Left lung (tissue), 10 donors: ENCODE measurements around the gene STT3A. TPM values are rescaled to one million over a fixed set of nuclear protein-coding genes. Genes with fewer than 3 reads are reported as not detected.

ENCODE experiments used
- ATAC-seq: fragments of 200-7000 bp; cut with Tn5 transposase; one replicate; pipeline ENCODE4 v1.9.1; 2020; ENCODE audit warnings: moderate library complexity
- DNase-seq, 4 donors: peaks; one replicate each; pipeline ENCODE4 v3.0.0-alpha.2; 2013 to 2020
- H3K27ac ChIP-seq, 2 donors: fragments of 200-600 bp; sonication (generic) in 1 of 2; one replicate each; pipeline versions ENCODE4 v1.5.0 to v1.8.0; 2020 to 2021
- H3K27me3 ChIP-seq, 2 donors: fragments of 200-600 bp; sonication (generic) in 1 of 2; one replicate each; pipeline versions ENCODE4 v1.5.0 to v1.8.0; 2020 to 2021
- H3K36me3 ChIP-seq, 2 donors: fragments of 200-600 bp; sonication (generic) in 1 of 2; one replicate each; pipeline versions ENCODE4 v1.5.0 to v1.8.0; 2020 to 2021
- H3K4me1 ChIP-seq, 2 donors: fragments of 200-600 bp; one replicate each; pipeline ENCODE4 v1.8.0; 2021
- H3K4me3 ChIP-seq, 2 donors: fragments of 200-600 bp; sonication (generic) in 1 of 2; one replicate each; pipeline versions ENCODE4 v1.5.0 to v1.8.0; 2020 to 2021; ENCODE audit warnings: mild to moderate bottlenecking in 1 of 2
- H3K9me3 ChIP-seq, 2 donors: fragments of 200-600 bp; sonication (generic) in 1 of 2; one replicate each; pipeline versions ENCODE4 v1.5.0 to v1.8.0; 2020 to 2021
- CTCF ChIP-seq, 2 donors: fragments of 200-600 bp; sonication (generic) in 1 of 2; IDR thresholded peaks; one replicate each; pipeline versions ENCODE4 v1.5.0 to v1.8.0; 2021; ENCODE audit warnings: antibody characterized with exemption in 2 of 2
- intact Hi-C, 2 donors: fragments of 100-400 bp; cut with DNase I; formaldehyde crosslinking; loops; one replicate each; pipeline versions ENCODE4 v1.11.2 to v1.14.2; 2022
- polyA plus RNA-seq, 6 donors: library from polyadenylated mRNA; unstranded; fragments of 120-200 nt; gene quantifications; one replicate each; pipeline ENCODE4 v1.2.1, GENCODE V29; 2013; ENCODE audit not compliant: insufficient read length in 6 of 6
- total RNA-seq, 2 donors: library from RNA; stranded (reverse); fragmentation: NEBNext Ultra II Directional; extraction: Animal tissue kit (Norgen Biotek cat#: 25700); gene quantifications; one replicate each; pipeline ENCODE4 v1.2.1, GENCODE V29; 2021
- donor health status: DM: no; HTN: yes; CAD: no.
- donor health status: DM: no; HTN: no; CAD: no.

The STT3A gene
- total and polyA plus RNA-seq, 8 donors, result 153 to 210 (median 192) TPM

GRCh38 chr11:125553357-125553756, 39.3 kb upstream of the STT3A start:
- no peaks in the 10 kb centered on the region for H3K4me1 ChIP-seq
- TF ChIP-seq CTCF (IDR thresholded peaks at IDR 0.05), result no peak
- ATAC-seq (no peak), DNase-seq (no peak)
- intact Hi-C loops, result no loop called here
- H3K4me3 ChIP-seq, result no peak overlapping the region
- no peaks in the 10 kb centered on the region for H3K36me3 ChIP-seq
- peaks cover 0 to 42% of the 10 kb centered on the region in 2 donors for H3K9me3 ChIP-seq
- no peak overlapping the region for H3K27ac ChIP-seq
- no peaks in the 10 kb centered on the region for H3K27me3 ChIP-seq

- ATAC-seq (no peak), DNase-seq (no peak)
- H3K9me3 ChIP-seq, result peaks cover 0 to 42% of the 10 kb centered on the region in 2 donors
- no peaks in the 10 kb centered on the region for H3K36me3 ChIP-seq
- no peak for TF ChIP-seq CTCF (IDR thresholded peaks at IDR 0.05)
- no peak overlapping the region for H3K27ac ChIP-seq
- intact Hi-C loops, result no loop called here
- H3K4me1 ChIP-seq, result no peaks in the 10 kb centered on the region
- H3K27me3 ChIP-seq, result no peaks in the 10 kb centered on the region
- no peak overlapping the region for H3K4me3 ChIP-seq
Observed at GRCh38 chr11:125554038-125554437, 38.6 kb upstream of the STT3A start.

- Histone ChIP-seq H3K9me3 (peaks cover 0 to 1% of the 10 kb centered on the region in 2 donors), H3K27ac (no peak overlapping the region), H3K4me3 (no peak overlapping the region), H3K4me1 (no peaks in the 10 kb centered on the region), H3K36me3 (no peaks in the 10 kb centered on the region), H3K27me3 (no peaks in the 10 kb centered on the region)
- ATAC-seq (no peak), DNase-seq (no peak)
- TF ChIP-seq CTCF (IDR thresholded peaks at IDR 0.05), result no peak
- intact Hi-C loops, result no loop called here
Observed at GRCh38 chr11:125559888-125560287, 32.8 kb upstream of the STT3A start.

- DNase-seq (no peak), ATAC-seq (no peak)
- H3K27me3 ChIP-seq, result no peaks in the 10 kb centered on the region
- TF ChIP-seq CTCF (IDR thresholded peaks at IDR 0.05), result no peak
- H3K9me3 ChIP-seq, result no peaks in the 10 kb centered on the region
- H3K4me3 ChIP-seq, result no peak overlapping the region
- no peaks in the 10 kb centered on the region for H3K36me3 ChIP-seq
- H3K4me1 ChIP-seq, result no peaks in the 10 kb centered on the region
- H3K27ac ChIP-seq, result no peak overlapping the region
- intact Hi-C loops, result no loop called here
Observed at GRCh38 chr11:125561924-125562323, 30.7 kb upstream of the STT3A start.

- DNase-seq (no peak), ATAC-seq (no peak)
- H3K4me1 ChIP-seq, result no peaks in the 10 kb centered on the region
- no peak overlapping the region for H3K4me3 ChIP-seq
- H3K9me3 ChIP-seq, result no peaks in the 10 kb centered on the region
- H3K27me3 ChIP-seq, result no peaks in the 10 kb centered on the region
- intact Hi-C loops, result no loop called here
- TF ChIP-seq CTCF (IDR thresholded peaks at IDR 0.05), result no peak
- H3K36me3 ChIP-seq, result no peaks in the 10 kb centered on the region
- H3K27ac ChIP-seq, result no peak overlapping the region
Observed at GRCh38 chr11:125562430-125562829, 30.2 kb upstream of the STT3A start.
